Activated T-cell treated with anti-CD3 and anti-CD28 coated beads, Interleukin-2, amount 50 U/mL, for 1 hour (primary cell): ENCODE results near the gene PSEN2.
"Not testable (repeated sequence)": the region's sequence is repeated elsewhere in the genome, so short reads cannot be mapped to it uniquely, and the experiment has no call there.

ENCODE experiments used
- DNase-seq: peaks from one replicate; pipeline ENCODE4 v3.0.0-alpha.2; 2020

The PSEN2 gene

GRCh38 chr1:226870401-226871279, at the start of gene PSEN2:
Gene PSEN2 (plus strand): TSS chr1:226870616. CDS start chr1:226881908, 11,292 bp downstream.
- peak; percentile 69 for DNase-seq

GRCh38 chr1:226820941-226821718, 49.3 kb upstream of the PSEN2 start:
- DNase-seq: no peak

- DNase-seq: no peak
Measured at GRCh38 chr1:226821719-226822085, 48.7 kb upstream of the PSEN2 start.

- DNase-seq: no peak
Measured at GRCh38 chr1:226823643-226824042, 46.8 kb upstream of the PSEN2 start.

- DNase-seq: no peak
Measured at GRCh38 chr1:226825037-226825745, 45.2 kb upstream of the PSEN2 start.

GRCh38 chr1:226825746-226826100, 44.7 kb upstream of the PSEN2 start:
- no peak for DNase-seq

- DNase-seq: no peak
Measured at GRCh38 chr1:226826479-226827261, 43.7 kb upstream of the PSEN2 start.

- DNase-seq: peak; percentile 32
Measured at GRCh38 chr1:226827458-226827857, 43.0 kb upstream of the PSEN2 start.

GRCh38 chr1:226827968-226828513, 42.4 kb upstream of the PSEN2 start:
- peak; percentile 92 for DNase-seq

- no peak for DNase-seq
Measured at GRCh38 chr1:226829105-226829504, 41.3 kb upstream of the PSEN2 start.

GRCh38 chr1:226831953-226832352, 38.5 kb upstream of the PSEN2 start:
- no peak for DNase-seq

- DNase-seq: no peak
Measured at GRCh38 chr1:226832613-226833012, 37.8 kb upstream of the PSEN2 start.

- not testable (repeated sequence) for DNase-seq
Measured at GRCh38 chr1:226834179-226834578, 36.2 kb upstream of the PSEN2 start.

- DNase-seq: not testable (repeated sequence)
Measured at GRCh38 chr1:226835396-226835795, 35.0 kb upstream of the PSEN2 start.

- DNase-seq: not testable (repeated sequence)
Measured at GRCh38 chr1:226837966-226838365, 32.5 kb upstream of the PSEN2 start.

GRCh38 chr1:226838456-226838855, 32.0 kb upstream of the PSEN2 start:
- no peak for DNase-seq

- DNase-seq: no peak
Measured at GRCh38 chr1:226845624-226846023, 24.8 kb upstream of the PSEN2 start.

- no peak for DNase-seq
Measured at GRCh38 chr1:226846786-226847185, 23.6 kb upstream of the PSEN2 start.

GRCh38 chr1:226854548-226854947, 15.9 kb upstream of the PSEN2 start:
- DNase-seq: not testable (repeated sequence)

- no peak for DNase-seq
Measured at GRCh38 chr1:226862890-226863289, 7.5 kb upstream of the PSEN2 start.

- no peak for DNase-seq
Measured at GRCh38 chr1:226863446-226863845, 7.0 kb upstream of the PSEN2 start.

GRCh38 chr1:226864311-226864710, 6.1 kb upstream of the PSEN2 start:
- no peak for DNase-seq
